ENCODE results near the gene NKIRAS1.

- TF ChIP-seq CTCF (IDR thresholded peaks at IDR 0.05; ENCODE audit: insufficient read depth, low read length, poor library complexity, severe bottlenecking), result no peak
- TF ChIP-seq EZH2phosphoT487 (conservative IDR thresholded peaks at IDR 0.05; ENCODE audit: low read length), result no peak
Measured at GRCh38 chr3:23867838-23868237, 49.0 kb downstream of the NKIRAS1 start.
